GM12878 (cell line): Measurements from ENCODE around the gene SEC62. TPM values are rescaled to one million over a fixed set of nuclear protein-coding genes. Genes with fewer than 3 reads are reported as not detected.

Experiments used
- ATAC-seq: fragments of 200-7000 bp; cut with Tn5 transposase; 3 replicates; pipeline ENCODE4 v1.9.1; 2020; ENCODE audit warnings: mild to moderate bottlenecking, moderate library complexity
- BruUV-seq: library from RNA; stranded (reverse); fragments of 400-500 nt; replicated peaks from 2 replicates; lab custom pipeline; 2021; lab: Mats Ljungman, UMichigan
- CTCF ChIA-PET: fragments of 300-600 bp; sonication (Branson Sonifier 250); formaldehyde crosslinking; extraction: SDS; loops from one replicate; lab custom pipeline; 2021; ENCODE audit warnings: inconsistent platforms; lab: Yijun Ruan, JAX
- POLR2A ChIA-PET: fragments of 350-600 bp; formaldehyde crosslinking; extraction: SDS; loops from one replicate; lab custom pipeline; 2021; ENCODE audit warnings: inconsistent platforms; lab: Charles Lee
- RAD21 ChIA-PET: fragments of 300-600 bp; sonication (Branson Sonifier 250); formaldehyde crosslinking; loops from one replicate; lab custom pipeline; 2023; ENCODE audit warnings: antibody characterized with exemption; ENCODE audit not compliant: unreplicated experiment; lab: Charles Lee
- SMC1A ChIA-PET: fragments of 300-600 bp; sonication (Branson Sonifier 250); formaldehyde crosslinking; loops from one replicate; lab custom pipeline; 2023; ENCODE audit not compliant: unreplicated experiment, uncharacterized antibody; lab: Charles Lee
- DNase-seq: peaks from one replicate; pipeline ENCODE4 v3.0.0-alpha.2; 2011; ENCODE audit warnings: low read depth, low spot score
- FAIRE-seq: peaks from 3 replicates; lab custom pipeline; 2011; peaks lifted over from hg19 to GRCh38; lab: Jason Lieb, UNC
- H2AFZ ChIP-seq: 2 replicates; pipeline ENCODE4 v1.6.0; 2011; ENCODE audit warnings: low read depth, low read length, control low read depth; ENCODE audit not compliant: control insufficient read depth
- H3K27ac ChIP-seq: 2 replicates; pipeline ENCODE4 v1.5.1; 2011; ENCODE audit warnings: control low read depth; ENCODE audit not compliant: control insufficient read depth, insufficient read depth
- H3K27me3 ChIP-seq, 2 experiments: replicated peaks in 1 of 2; 2 replicates each; pipeline versions ENCODE4 v1.6.0 to v1.6.1; 2011; ENCODE audit warnings: low read length in 1 of 2; ENCODE audit not compliant: control insufficient read depth in 2 of 2, insufficient read depth in 2 of 2
- H3K36me3 ChIP-seq, 2 experiments: 2 replicates each; pipeline ENCODE4 v1.5.1; 2011; ENCODE audit warnings: low read length in 1 of 2; ENCODE audit not compliant: control insufficient read depth in 2 of 2, insufficient read depth in 2 of 2
- H3K4me1 ChIP-seq: 2 replicates; pipeline ENCODE4 v1.6.1; 2011; ENCODE audit warnings: mild to moderate bottlenecking, low read length, moderate library complexity, mixed read lengths; ENCODE audit not compliant: control insufficient read depth, insufficient read depth
- H3K4me2 ChIP-seq: 2 replicates; pipeline ENCODE4 v1.6.0; 2011; ENCODE audit warnings: control low read depth; ENCODE audit not compliant: control insufficient read depth, insufficient read depth
- H3K4me3 ChIP-seq: fragments of 200-600 bp; sonication (generic); 2 replicates; pipeline ENCODE4 v1.5.1; 2016
- H3K79me2 ChIP-seq: 2 replicates; pipeline ENCODE4 v1.6.0; 2011; ENCODE audit warnings: low read length; ENCODE audit not compliant: control insufficient read depth, insufficient read depth
- H3K9ac ChIP-seq: 2 replicates; pipeline ENCODE4 v1.8.0; 2011; ENCODE audit warnings: low read length, control low read depth, mixed read lengths; ENCODE audit not compliant: control insufficient read depth, insufficient read depth
- H3K9me3 ChIP-seq: replicated peaks from 3 replicates; pipeline ENCODE4 v1.5.1; 2011; ENCODE audit warnings: mild to moderate bottlenecking, low read length; ENCODE audit not compliant: control insufficient read depth, insufficient read depth
- H4K20me1 ChIP-seq: 2 replicates; pipeline ENCODE4 v1.6.0; 2011; ENCODE audit not compliant: control insufficient read depth, insufficient read depth
- BCL11A ChIP-seq: IDR thresholded peaks from 2 replicates; pipeline ENCODE4 v1.6.1; 2011; ENCODE audit warnings: low read depth, low read length
- CBFB ChIP-seq: IDR thresholded peaks from 2 replicates; pipeline ENCODE4 v1.6.1; 2016; ENCODE audit warnings: antibody characterized with exemption, low read depth
- CHD1 ChIP-seq: IDR thresholded peaks from 2 replicates; pipeline ENCODE4 v1.6.1; 2012; ENCODE audit warnings: low read depth, low read length, improper control_type of control experiment
- HDGF ChIP-seq: fragments of 450-650 bp; IDR thresholded peaks from 2 replicates; pipeline ENCODE4 v1.6.1; 2016; ENCODE audit warnings: antibody characterized with exemption
- KAT2A ChIP-seq: conservative IDR thresholded peaks from 2 replicates; pipeline ENCODE4 v1.6.1; 2011; ENCODE audit warnings: low read depth, low read length; ENCODE audit not compliant: control insufficient read depth
- RCOR1 ChIP-seq: conservative IDR thresholded peaks from 2 replicates; pipeline ENCODE4 v1.6.1; 2012; ENCODE audit warnings: low read depth, low read length, improper control_type of control experiment
- RELA ChIP-seq: fragments of 450-650 bp; IDR thresholded peaks from 2 replicates; pipeline ENCODE4 v1.8.0; 2014; ENCODE audit warnings: borderline replicate concordance; ENCODE audit not compliant: partially characterized antibody
- SMC3 ChIP-seq: IDR thresholded peaks from 2 replicates; pipeline ENCODE4 v1.6.1; 2011; ENCODE audit warnings: low read length, improper control_type of control experiment, borderline replicate concordance
- ZNF622 ChIP-seq: fragments of 450-650 bp; IDR thresholded peaks from 2 replicates; pipeline ENCODE4 v1.6.1; 2017; ENCODE audit warnings: mild to moderate bottlenecking, inconsistent platforms
- ZZZ3 ChIP-seq: IDR thresholded peaks from 2 replicates; pipeline ENCODE4 v1.6.1; 2011; ENCODE audit warnings: low read depth; ENCODE audit not compliant: control insufficient read depth, insufficient read length
- WGBS: methylation state at CpG from one replicate; pipeline ENCODE4 v1.1.6; 2016; ENCODE audit warnings: low lambda C conversion rate; ENCODE audit not compliant: insufficient replicate concordance, insufficient coverage; ENCODE audit errors: missing lambda C conversion rate; 5-methylcytosine and 5-hydroxymethylcytosine counted together
- in situ Hi-C: fragments of 300-500 bp; cut with MboI; formaldehyde crosslinking; loops from 9 replicates; pipeline ENCODE4 v1.14.3; 2018; ENCODE audit warnings: mixed read lengths
- intact Hi-C: fragments of 100-400 bp; cut with micrococcal nuclease; formaldehyde crosslinking; loops from one replicate; pipeline ENCODE4 v1.14.2; 2022; ENCODE audit not compliant: unreplicated experiment
- polyA plus RNA-seq, 11 experiments: library from polyadenylated mRNA; depleted of rRNA in 4 of 11; unstranded in 6 of 11; stranded (reverse) in 5 of 11; fragments of >200 nt; fragmentation: Nextera tagmentation in 4 of 11; fragmentation: Illumina TruSeq in 1 of 11; extraction: Ambion mirVana in 4 of 11; extraction: Trizol in 1 of 11; gene quantifications; 1 replicate in 1 of 11; 2 replicates in 10 of 11; pipeline versions ENCODE4 v1.2.1 to v1.2.3, GENCODE V29; 2011 to 2016; ENCODE audit warnings: inconsistent platforms in 2 of 11, missing spikeins in 2 of 11, low read depth in 1 of 11
- total RNA-seq, 4 experiments: library from RNA; depleted of rRNA in 3 of 4; stranded (reverse); fragments of >200 nt in 3 of 4; fragmentation: Illumina TruSeq in 1 of 4; extraction: Trizol in 1 of 4; gene quantifications; 2 replicates each; pipeline versions ENCODE4 v1.2.1 to v1.2.3, GENCODE V29; 2013 to 2021
- TF ChIP-seq, protein P1 (sequence below): fragments of 450-650 bp; IDR thresholded peaks from 2 replicates; pipeline ENCODE4 v1.6.1; 2017; ENCODE audit warnings: antibody characterized with exemption, mild to moderate bottlenecking, moderate library complexity

The SEC62 gene
- total and polyA plus RNA-seq, 10 of the 15 experiments (the other 5 are each of a cell fraction or from before 2014, with no cell fraction given) = 25.6 to 270 (median 94.8) TPM

DNA sequence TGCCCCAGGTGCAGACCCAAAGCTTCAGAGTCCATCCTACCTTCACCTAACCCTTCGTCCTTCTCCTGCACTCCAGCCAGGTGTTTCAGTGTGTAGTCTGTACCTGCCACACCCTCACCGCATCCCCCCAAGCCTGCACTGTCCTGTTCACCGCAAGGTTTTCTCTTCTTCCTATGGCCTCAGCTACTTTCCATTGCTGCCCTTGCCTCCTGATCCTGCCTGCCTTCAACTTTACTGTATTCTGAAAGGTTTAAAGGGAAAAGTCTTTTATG lies 80.5 kb downstream of the SEC62 start:
- H3K36me3 ChIP-seq = peaks cover 0 to 26% of the 10 kb centered on the region in 2 experiments; a peak in 1 of 4 replicates
- H4K20me1 ChIP-seq = no peaks in the 10 kb centered on the region
- in situ Hi-C loops (loop anchor here (25.0 kb wide), 1 partner anchor 910 kb away; no protein-coding TSS in a partner anchor), intact Hi-C loops (no loop called here)
- H3K9me3 ChIP-seq = peaks cover under 1% of the 10 kb centered on the region; the same call in 2 of the 3 replicates
- H2AFZ ChIP-seq = no peak overlapping the region
- H3K79me2 ChIP-seq = peaks cover 68% of the 10 kb centered on the region
- H3K4me3 ChIP-seq = no peak overlapping the region
- FAIRE-seq (no peak), ATAC-seq (no peak), DNase-seq (no peak)
- TF ChIP-seq, protein P1, sequence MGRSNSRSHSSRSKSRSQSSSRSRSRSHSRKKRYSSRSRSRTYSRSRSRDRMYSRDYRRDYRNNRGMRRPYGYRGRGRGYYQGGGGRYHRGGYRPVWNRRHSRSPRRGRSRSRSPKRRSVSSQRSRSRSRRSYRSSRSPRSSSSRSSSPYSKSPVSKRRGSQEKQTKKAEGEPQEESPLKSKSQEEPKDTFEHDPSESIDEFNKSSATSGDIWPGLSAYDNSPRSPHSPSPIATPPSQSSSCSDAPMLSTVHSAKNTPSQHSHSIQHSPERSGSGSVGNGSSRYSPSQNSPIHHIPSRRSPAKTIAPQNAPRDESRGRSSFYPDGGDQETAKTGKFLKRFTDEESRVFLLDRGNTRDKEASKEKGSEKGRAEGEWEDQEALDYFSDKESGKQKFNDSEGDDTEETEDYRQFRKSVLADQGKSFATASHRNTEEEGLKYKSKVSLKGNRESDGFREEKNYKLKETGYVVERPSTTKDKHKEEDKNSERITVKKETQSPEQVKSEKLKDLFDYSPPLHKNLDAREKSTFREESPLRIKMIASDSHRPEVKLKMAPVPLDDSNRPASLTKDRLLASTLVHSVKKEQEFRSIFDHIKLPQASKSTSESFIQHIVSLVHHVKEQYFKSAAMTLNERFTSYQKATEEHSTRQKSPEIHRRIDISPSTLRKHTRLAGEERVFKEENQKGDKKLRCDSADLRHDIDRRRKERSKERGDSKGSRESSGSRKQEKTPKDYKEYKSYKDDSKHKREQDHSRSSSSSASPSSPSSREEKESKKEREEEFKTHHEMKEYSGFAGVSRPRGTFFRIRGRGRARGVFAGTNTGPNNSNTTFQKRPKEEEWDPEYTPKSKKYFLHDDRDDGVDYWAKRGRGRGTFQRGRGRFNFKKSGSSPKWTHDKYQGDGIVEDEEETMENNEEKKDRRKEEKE = no peak
- TF ChIP-seq KAT2A (no peak), BCL11A (no peak), HDGF (no peak), RCOR1 (no peak), RELA (no peak), ZNF622 (no peak), CBFB (no peak), CHD1 (no peak), SMC3 (no peak), ZZZ3 (no peak)
- peak overlapping the region; percentile 61; the same call in 1 of the 2 replicates for H3K4me2 ChIP-seq
- ChIA-PET SMC1A (no interaction called here), RAD21 (no interaction called here), CTCF (no interaction called here), POLR2A (interaction anchor here (0.7 kb wide), 2 partner anchors 206 to 464 kb away, joined by 3 to 5 read pairs; no protein-coding TSS in a partner anchor)
- peaks cover 37% of the 10 kb centered on the region for H3K4me1 ChIP-seq
- no peak overlapping the region for H3K9ac ChIP-seq
- no TSS peak for BruUV-seq
- 82% methylated on average over 3 of the region's 3 CpGs for WGBS
- peaks cover 0 to 4% of the 10 kb centered on the region in 2 experiments; a peak in 2 of 4 replicates for H3K27me3 ChIP-seq
- H3K27ac ChIP-seq = peak overlapping the region; percentile 95; the same call in 1 of the 2 replicates

Other genes with a start within 250 kb of the SEC62 start
Only the 7 nearest of the 9 such genes appear.
- 0.11 TPM in 1 of 2 replicates, not detected in the other for gene ACTRT3, start 197.2 kb upstream of the SEC62 start, total RNA-seq (2014; rRNA removed)
- gene ACTRT3, start 197.2 kb upstream of the SEC62 start, total RNA-seq (2014; rRNA removed; fragmentation: Illumina TruSeq; extraction: Trizol) = 0.09 and 0.14 TPM in 2 replicates
- 0.11 and 0.31 TPM in 2 replicates for gene ACTRT3, start 197.2 kb upstream of the SEC62 start, total RNA-seq (2021)
- 0.04 and 0.05 TPM in 2 replicates for gene ACTRT3, start 197.2 kb upstream of the SEC62 start, polyA plus RNA-seq (2011; rRNA removed)
- gene ACTRT3, start 197.2 kb upstream of the SEC62 start, polyA plus RNA-seq (2014; fragmentation: Illumina TruSeq; extraction: Trizol) = 0.09 and 0.14 TPM in 2 replicates
- under 1 TPM in 1 of 2 experiments, not detected in 1; 0.02 TPM for gene ACTRT3, start 197.2 kb upstream of the SEC62 start, polyA plus RNA-seq (2014; fragmentation: Nextera tagmentation; extraction: Ambion mirVana)
- gene ACTRT3, start 197.2 kb upstream of the SEC62 start, polyA plus RNA-seq (2014; rRNA removed) = 0.15 and 0.22 TPM in 2 replicates
- gene ACTRT3, start 197.2 kb upstream of the SEC62 start, polyA plus RNA-seq (2016; fragmentation: Nextera tagmentation; extraction: Ambion mirVana) = under 1 TPM; 0.24 to 0.58 TPM
- 11.4 and 13.8 TPM in 2 replicates for gene MYNN, start 193.4 kb upstream of the SEC62 start, total RNA-seq (2014; rRNA removed)
- 14.1 and 16.7 TPM in 2 replicates for gene MYNN, start 193.4 kb upstream of the SEC62 start, total RNA-seq (2014; rRNA removed; fragmentation: Illumina TruSeq; extraction: Trizol)
- 9.9 and 11.7 TPM in 2 replicates for gene MYNN, start 193.4 kb upstream of the SEC62 start, total RNA-seq (2021)
- 20.5 and 29.9 TPM in 2 replicates for gene MYNN, start 193.4 kb upstream of the SEC62 start, polyA plus RNA-seq (2011; rRNA removed)
- gene MYNN, start 193.4 kb upstream of the SEC62 start, polyA plus RNA-seq (2014; fragmentation: Illumina TruSeq; extraction: Trizol) = 13.9 and 19.5 TPM in 2 replicates
- gene MYNN, start 193.4 kb upstream of the SEC62 start, polyA plus RNA-seq (2014; fragmentation: Nextera tagmentation; extraction: Ambion mirVana) = 10 to 100 TPM; 14.9 to 16.7 TPM
- gene MYNN, start 193.4 kb upstream of the SEC62 start, polyA plus RNA-seq (2014; rRNA removed) = 8.8 and 9.6 TPM in 2 replicates
- 10 to 100 TPM; 18.3 to 18.8 TPM for gene MYNN, start 193.4 kb upstream of the SEC62 start, polyA plus RNA-seq (2016; fragmentation: Nextera tagmentation; extraction: Ambion mirVana)
- 0.06 and 0.22 TPM in 2 replicates for gene LRRIQ4, start 153.9 kb upstream of the SEC62 start, total RNA-seq (2014; rRNA removed)
- gene LRRIQ4, start 153.9 kb upstream of the SEC62 start, total RNA-seq (2014; rRNA removed; fragmentation: Illumina TruSeq; extraction: Trizol) = 0.09 and 0.13 TPM in 2 replicates
- gene LRRIQ4, start 153.9 kb upstream of the SEC62 start, total RNA-seq (2021) = 0.15 and 0.21 TPM in 2 replicates
- 0.04 TPM in 1 of 2 replicates, not detected in the other for gene LRRIQ4, start 153.9 kb upstream of the SEC62 start, polyA plus RNA-seq (2011; rRNA removed)
- 0.12 TPM in 1 of 2 replicates, not detected in the other for gene LRRIQ4, start 153.9 kb upstream of the SEC62 start, polyA plus RNA-seq (2014; fragmentation: Illumina TruSeq; extraction: Trizol)
- not detected for gene LRRIQ4, start 153.9 kb upstream of the SEC62 start, polyA plus RNA-seq (2014; fragmentation: Nextera tagmentation; extraction: Ambion mirVana)
- 0.14 TPM in 1 of 2 replicates, not detected in the other for gene LRRIQ4, start 153.9 kb upstream of the SEC62 start, polyA plus RNA-seq (2014; rRNA removed)
- gene LRRIQ4, start 153.9 kb upstream of the SEC62 start, polyA plus RNA-seq (2016; fragmentation: Nextera tagmentation; extraction: Ambion mirVana) = under 1 TPM; 0.20 to 0.21 TPM
- gene LRRC34, start 153.9 kb upstream of the SEC62 start, total RNA-seq (2014; rRNA removed) = 1.5 and 2.4 TPM in 2 replicates
- 2.0 and 2.3 TPM in 2 replicates for gene LRRC34, start 153.9 kb upstream of the SEC62 start, total RNA-seq (2014; rRNA removed; fragmentation: Illumina TruSeq; extraction: Trizol)
- 0.97 and 1.5 TPM in 2 replicates for gene LRRC34, start 153.9 kb upstream of the SEC62 start, total RNA-seq (2021)
- gene LRRC34, start 153.9 kb upstream of the SEC62 start, polyA plus RNA-seq (2011; rRNA removed) = 0.24 and 0.71 TPM in 2 replicates
- 0.71 and 2.3 TPM in 2 replicates for gene LRRC34, start 153.9 kb upstream of the SEC62 start, polyA plus RNA-seq (2014; fragmentation: Illumina TruSeq; extraction: Trizol)
- 1 to 10 TPM in 1 of 2 experiments, under 1 TPM in 1; 0.34 to 1.4 TPM for gene LRRC34, start 153.9 kb upstream of the SEC62 start, polyA plus RNA-seq (2014; fragmentation: Nextera tagmentation; extraction: Ambion mirVana)
- 1.5 and 2.8 TPM in 2 replicates for gene LRRC34, start 153.9 kb upstream of the SEC62 start, polyA plus RNA-seq (2014; rRNA removed)
- gene LRRC34, start 153.9 kb upstream of the SEC62 start, polyA plus RNA-seq (2016; fragmentation: Nextera tagmentation; extraction: Ambion mirVana) = 1 to 10 TPM; 3.4 to 3.7 TPM
- 0.11 TPM in 1 of 2 replicates, not detected in the other for gene LRRC31, start 96.9 kb upstream of the SEC62 start, total RNA-seq (2014; rRNA removed)
- gene LRRC31, start 96.9 kb upstream of the SEC62 start, total RNA-seq (2014; rRNA removed; fragmentation: Illumina TruSeq; extraction: Trizol) = not detected in 2 replicates
- not detected in 2 replicates for gene LRRC31, start 96.9 kb upstream of the SEC62 start, total RNA-seq (2021)
- not detected in 2 replicates for gene LRRC31, start 96.9 kb upstream of the SEC62 start, polyA plus RNA-seq (2011; rRNA removed)
- 0.06 TPM in 1 of 2 replicates, not detected in the other for gene LRRC31, start 96.9 kb upstream of the SEC62 start, polyA plus RNA-seq (2014; fragmentation: Illumina TruSeq; extraction: Trizol)
- under 1 TPM; 0.04 to 0.06 TPM for gene LRRC31, start 96.9 kb upstream of the SEC62 start, polyA plus RNA-seq (2014; fragmentation: Nextera tagmentation; extraction: Ambion mirVana)
- gene LRRC31, start 96.9 kb upstream of the SEC62 start, polyA plus RNA-seq (2014; rRNA removed) = not detected in 2 replicates
- gene LRRC31, start 96.9 kb upstream of the SEC62 start, polyA plus RNA-seq (2016; fragmentation: Nextera tagmentation; extraction: Ambion mirVana) = not detected
- gene SAMD7, start 55.2 kb upstream of the SEC62 start, total RNA-seq (2014; rRNA removed) = 0.11 TPM in 1 of 2 replicates, not detected in the other
- gene SAMD7, start 55.2 kb upstream of the SEC62 start, total RNA-seq (2014; rRNA removed; fragmentation: Illumina TruSeq; extraction: Trizol) = 0.04 and 0.05 TPM in 2 replicates
- not detected in 2 replicates for gene SAMD7, start 55.2 kb upstream of the SEC62 start, total RNA-seq (2021)
- gene SAMD7, start 55.2 kb upstream of the SEC62 start, polyA plus RNA-seq (2011; rRNA removed) = not detected in 2 replicates
- gene SAMD7, start 55.2 kb upstream of the SEC62 start, polyA plus RNA-seq (2014; fragmentation: Illumina TruSeq; extraction: Trizol) = 0.07 TPM in 1 of 2 replicates, not detected in the other
- gene SAMD7, start 55.2 kb upstream of the SEC62 start, polyA plus RNA-seq (2014; fragmentation: Nextera tagmentation; extraction: Ambion mirVana) = under 1 TPM; 0.04 to 0.11 TPM
- 0.03 and 0.10 TPM in 2 replicates for gene SAMD7, start 55.2 kb upstream of the SEC62 start, polyA plus RNA-seq (2014; rRNA removed)
- under 1 TPM in 1 of 2 experiments, not detected in 1; 0.11 TPM for gene SAMD7, start 55.2 kb upstream of the SEC62 start, polyA plus RNA-seq (2016; fragmentation: Nextera tagmentation; extraction: Ambion mirVana)
- 35.6 and 35.9 TPM in 2 replicates for gene GPR160, start 71.2 kb downstream of the SEC62 start, total RNA-seq (2014; rRNA removed)
- gene GPR160, start 71.2 kb downstream of the SEC62 start, total RNA-seq (2014; rRNA removed; fragmentation: Illumina TruSeq; extraction: Trizol) = 36.3 and 36.4 TPM in 2 replicates
- 21.7 and 24.6 TPM in 2 replicates for gene GPR160, start 71.2 kb downstream of the SEC62 start, total RNA-seq (2021)
- 1.2 and 2.2 TPM in 2 replicates for gene GPR160, start 71.2 kb downstream of the SEC62 start, polyA plus RNA-seq (2011; rRNA removed)
- gene GPR160, start 71.2 kb downstream of the SEC62 start, polyA plus RNA-seq (2014; fragmentation: Illumina TruSeq; extraction: Trizol) = 41.9 and 44.1 TPM in 2 replicates
- gene GPR160, start 71.2 kb downstream of the SEC62 start, polyA plus RNA-seq (2014; fragmentation: Nextera tagmentation; extraction: Ambion mirVana) = 10 to 100 TPM in 1 of 2 experiments, 1 to 10 TPM in 1; 8.8 to 14.4 TPM
- 25.9 and 28.2 TPM in 2 replicates for gene GPR160, start 71.2 kb downstream of the SEC62 start, polyA plus RNA-seq (2014; rRNA removed)
- gene GPR160, start 71.2 kb downstream of the SEC62 start, polyA plus RNA-seq (2016; fragmentation: Nextera tagmentation; extraction: Ambion mirVana) = 10 to 100 TPM; 53.9 to 57.7 TPM